Stimulated activated naive CD4-positive, alpha-beta T cell treated with Interleukin-2 at 50 U/mL for 16 hours (primary cell): ENCODE measurements around the gene TMEM163.

Experiments
- DNase-seq: peaks from one replicate; lab custom pipeline; 2025; lab: John Stamatoyannopoulos, UW

The TMEM163 gene

GRCh38 chr2:134692499-134692898 lies 26.3 kb downstream of the TMEM163 start:
- no peak for DNase-seq

- no peak for DNase-seq
These were observed 28.1 kb downstream of the TMEM163 start for GRCh38 chr2:134690629-134691215.

GRCh38 chr2:134689315-134689714 lies 29.5 kb downstream of the TMEM163 start:
- DNase-seq = no peak

- no peak for DNase-seq
These were observed 32.8 kb downstream of the TMEM163 start for GRCh38 chr2:134685967-134686366.

- peak; percentile 16 for DNase-seq
These were observed 35.2 kb downstream of the TMEM163 start for GRCh38 chr2:134683561-134684112.

GRCh38 chr2:134682726-134683125 lies 36.1 kb downstream of the TMEM163 start:
- DNase-seq = no peak

- no peak for DNase-seq
These were observed 37.6 kb downstream of the TMEM163 start for GRCh38 chr2:134681201-134681600.

- peak; percentile 48 for DNase-seq
These were observed 39.1 kb downstream of the TMEM163 start for GRCh38 chr2:134679745-134680144.

- DNase-seq = no peak
These were observed 39.5 kb downstream of the TMEM163 start for GRCh38 chr2:134679294-134679693.

- no peak for DNase-seq
These were observed 40.7 kb downstream of the TMEM163 start for GRCh38 chr2:134677856-134678756.

- DNase-seq = peak; percentile 19
These were observed 41.8 kb downstream of the TMEM163 start for GRCh38 chr2:134676960-134677359.

- no peak for DNase-seq
These were observed 43.5 kb downstream of the TMEM163 start for GRCh38 chr2:134675314-134675713.

- no peak for DNase-seq
These were observed 44.1 kb downstream of the TMEM163 start for GRCh38 chr2:134674687-134675086.

GRCh38 chr2:134671513-134671912 lies 47.3 kb downstream of the TMEM163 start:
- no peak for DNase-seq

- no peak for DNase-seq
These were observed 47.8 kb downstream of the TMEM163 start for GRCh38 chr2:134670955-134671354.

GRCh38 chr2:134669731-134670669 lies 48.8 kb downstream of the TMEM163 start:
- DNase-seq = peak; percentile 34

- DNase-seq = peak; percentile 67
These were observed 50.0 kb downstream of the TMEM163 start for GRCh38 chr2:134668821-134669220.

- no peak for DNase-seq
These were observed 51.3 kb downstream of the TMEM163 start for GRCh38 chr2:134667541-134667940.

GRCh38 chr2:134667081-134667480 lies 51.7 kb downstream of the TMEM163 start:
- no peak for DNase-seq

- DNase-seq = no peak
These were observed 52.9 kb downstream of the TMEM163 start for GRCh38 chr2:134665727-134666506.
